WTC11 (cell line): ENCODE results near the gene AHNAK2.

Source experiments
- ELF4 ChIP-seq: sonication (generic); formaldehyde crosslinking; IDR thresholded peaks from 2 replicates; pipeline ENCODE4 v1.8.1; 2022; ENCODE audit warnings: low read depth, mild to moderate bottlenecking, moderate library complexity, missing genetic modification reagents
- NFYB ChIP-seq: sonication (generic); formaldehyde crosslinking; conservative IDR thresholded peaks from 2 replicates; pipeline ENCODE4 v1.8.0; 2022; ENCODE audit warnings: low read depth, missing genetic modification reagents
- RELA ChIP-seq: sonication (generic); formaldehyde crosslinking; IDR thresholded peaks from 2 replicates; pipeline ENCODE4 v1.8.1; 2022; ENCODE audit warnings: missing genetic modification reagents, mild to moderate bottlenecking, borderline replicate concordance
- RORB ChIP-seq: fragments of 250-450 bp; sonication (Bioruptor Pico); IDR thresholded peaks from 2 replicates; pipeline ENCODE4 v1.9.0; 2021; ENCODE audit warnings: mild to moderate bottlenecking
- ZNF232 ChIP-seq: sonication (generic); formaldehyde crosslinking; IDR thresholded peaks from 2 replicates; pipeline ENCODE4 v1.8.0; 2022; ENCODE audit warnings: mild to moderate bottlenecking, missing genetic modification reagents

DNA sequence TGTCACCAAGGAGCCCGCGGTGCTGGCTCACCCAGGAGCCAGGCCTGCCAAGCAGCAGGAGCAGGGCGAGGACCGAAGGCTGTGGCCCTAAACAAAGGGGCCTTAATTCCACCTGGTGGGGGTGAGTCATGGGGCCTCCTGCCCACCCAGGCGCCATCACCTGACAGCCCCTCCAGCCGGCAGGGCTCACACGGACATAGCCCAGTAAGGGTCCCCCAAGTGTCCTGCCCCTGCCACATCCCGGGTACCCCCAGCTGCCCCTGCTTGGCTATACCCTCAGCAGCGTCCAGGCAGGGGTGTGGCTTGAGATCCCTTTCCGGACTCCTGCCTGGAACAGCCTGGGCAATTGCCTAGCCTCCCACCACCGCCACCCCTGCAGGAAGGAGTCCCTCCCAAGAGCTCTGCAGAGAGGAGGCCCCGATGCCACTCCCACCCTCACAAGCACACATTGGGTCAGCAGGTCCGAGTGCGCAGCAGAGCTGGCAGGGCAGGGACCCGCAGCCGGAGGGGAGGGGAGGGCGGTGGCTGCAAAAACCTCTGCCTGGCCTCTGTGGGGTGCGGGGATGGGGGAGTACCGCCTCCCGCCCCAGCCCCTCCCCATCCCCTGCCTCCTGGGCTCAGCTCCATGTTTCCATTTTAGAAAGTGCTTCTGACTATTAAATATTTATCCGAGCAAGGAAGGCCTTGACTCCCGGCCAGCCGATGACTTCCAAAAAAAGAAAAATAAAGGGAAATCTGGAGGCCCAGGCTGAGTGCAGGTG is 4.6 kb downstream of the AHNAK2 start:
- no peak for TF ChIP-seq NFYB (CRISPR knock-in tag)
- TF ChIP-seq ELF4: no peak
- no peak for TF ChIP-seq RORB (CRISPR knock-in tag)
- TF ChIP-seq ZNF232 (CRISPR knock-in tag): no peak
- TF ChIP-seq RELA (CRISPR knock-in tag): no peak
